ENCODE results near the gene MDN1. TPM values are rescaled to one million over a fixed set of nuclear protein-coding genes. Genes with fewer than 3 reads are reported as not detected.

Gene MDN1
- total RNA-seq, 1 experiment from 2014 or later: 117 TPM

DNA sequence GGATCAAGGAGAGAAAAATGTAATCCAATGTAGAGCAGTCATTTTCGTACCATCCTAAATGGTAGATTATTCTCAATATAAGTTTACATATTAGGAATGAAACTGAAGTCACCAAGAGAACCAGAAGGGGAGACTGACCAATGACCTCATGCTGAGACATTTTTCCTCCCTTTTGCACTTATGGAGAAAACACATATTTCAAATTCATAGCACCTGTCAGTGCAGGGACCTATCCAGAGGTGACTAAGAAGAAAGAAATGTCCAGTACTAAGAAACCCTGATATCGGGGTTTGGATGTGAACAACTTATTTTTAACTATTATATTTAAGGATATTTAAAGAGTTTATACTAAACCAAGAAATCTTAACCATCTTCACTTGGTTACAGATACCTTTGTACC is 164.5 kb downstream of the MDN1 start:
- peaks cover 65 to 92% (median 76%) of the 10 kb centered on the region in 3 experiments for H3K36me3 Mint-ChIP-seq (ENCODE audit: insufficient read depth in 1 of 3, low read depth in 3 of 3)

More for the DNA sequence above, 164.5 kb downstream of the MDN1 start:
- no peak overlapping the region for H4K5ac ChIP-seq (ENCODE audit: insufficient read length, low read depth, low read length)
- H3K23me2 ChIP-seq (ENCODE audit: insufficient read length, low read depth, low read length, poor library complexity, severe bottlenecking): no peaks in the 10 kb centered on the region
- no peaks in the 10 kb centered on the region for H3K4me1 ChIP-seq (ENCODE audit: insufficient read depth, low read length)
- H3K79me2 ChIP-seq (ENCODE audit: insufficient read depth, low read length): no peaks in the 10 kb centered on the region
- H3K14ac ChIP-seq (ENCODE audit: insufficient read depth, low read length): no peak overlapping the region
- H2BK5ac ChIP-seq (ENCODE audit: insufficient read length, low read length): no peak overlapping the region
- H3K9me3 ChIP-seq (ENCODE audit: control insufficient read depth, low read depth, low read length): no peaks in the 10 kb centered on the region
- H2BK20ac ChIP-seq (ENCODE audit: low read depth, low read length, poor library complexity, severe bottlenecking): no peak overlapping the region
- H3T11ph ChIP-seq (ENCODE audit: low read length): no peak overlapping the region
- WGBS (ENCODE audit: extremely low coverage, insufficient read length, low lambda C conversion rate): no CpG with 5 or more reads among the region's 2 CpGs
- H2BK12ac ChIP-seq (ENCODE audit: insufficient read length, low read depth, low read length): no peak overlapping the region
- no peak overlapping the region for H3K4ac ChIP-seq (ENCODE audit: low read depth, low read length)
- no peak overlapping the region for H2BK120ac ChIP-seq (ENCODE audit: low read depth, low read length, poor library complexity, severe bottlenecking)
- H4K20me1 ChIP-seq (ENCODE audit: control insufficient read depth, insufficient read depth, insufficient read length): no peaks in the 10 kb centered on the region
- DNase-seq: no peak
- H2AFZ ChIP-seq (ENCODE audit: low read length): no peak overlapping the region
- no peaks in the 10 kb centered on the region for H3K27me3 Mint-ChIP-seq (ENCODE audit: low read depth)
- TF ChIP-seq, protein P1, sequence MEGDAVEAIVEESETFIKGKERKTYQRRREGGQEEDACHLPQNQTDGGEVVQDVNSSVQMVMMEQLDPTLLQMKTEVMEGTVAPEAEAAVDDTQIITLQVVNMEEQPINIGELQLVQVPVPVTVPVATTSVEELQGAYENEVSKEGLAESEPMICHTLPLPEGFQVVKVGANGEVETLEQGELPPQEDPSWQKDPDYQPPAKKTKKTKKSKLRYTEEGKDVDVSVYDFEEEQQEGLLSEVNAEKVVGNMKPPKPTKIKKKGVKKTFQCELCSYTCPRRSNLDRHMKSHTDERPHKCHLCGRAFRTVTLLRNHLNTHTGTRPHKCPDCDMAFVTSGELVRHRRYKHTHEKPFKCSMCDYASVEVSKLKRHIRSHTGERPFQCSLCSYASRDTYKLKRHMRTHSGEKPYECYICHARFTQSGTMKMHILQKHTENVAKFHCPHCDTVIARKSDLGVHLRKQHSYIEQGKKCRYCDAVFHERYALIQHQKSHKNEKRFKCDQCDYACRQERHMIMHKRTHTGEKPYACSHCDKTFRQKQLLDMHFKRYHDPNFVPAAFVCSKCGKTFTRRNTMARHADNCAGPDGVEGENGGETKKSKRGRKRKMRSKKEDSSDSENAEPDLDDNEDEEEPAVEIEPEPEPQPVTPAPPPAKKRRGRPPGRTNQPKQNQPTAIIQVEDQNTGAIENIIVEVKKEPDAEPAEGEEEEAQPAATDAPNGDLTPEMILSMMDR (conservative IDR thresholded peaks at IDR 0.05): no peak
- no peaks in the 10 kb centered on the region for H3K27me3 ChIP-seq (ENCODE audit: insufficient read depth, low read length)
- no peaks in the 10 kb centered on the region for H3K9me3 Mint-ChIP-seq
- H2BK15ac ChIP-seq (ENCODE audit: low read depth, low read length): no peak overlapping the region
- H3K27ac ChIP-seq (ENCODE audit: insufficient read length, low read depth, low read length): no peak overlapping the region
- no peak overlapping the region for H2AK5ac ChIP-seq (ENCODE audit: insufficient read length, low read length)
- H3K23ac ChIP-seq (ENCODE audit: insufficient read length, low read depth, low read length): no peak overlapping the region
- H3K79me1 ChIP-seq (ENCODE audit: insufficient read depth, low read depth, low read length, poor library complexity, severe bottlenecking): no peaks in the 10 kb centered on the region
- H3K9ac ChIP-seq (ENCODE audit: extremely low read depth, insufficient read length, low read length): no peak overlapping the region
- H3K4me1 Mint-ChIP-seq: no peaks in the 10 kb centered on the region
- H3K18ac ChIP-seq (ENCODE audit: insufficient read length, low read depth, low read length): no peak overlapping the region
- no peak overlapping the region for H4K8ac ChIP-seq (replicated peaks; ENCODE audit: insufficient read length, low read depth, low read length)
- no peak overlapping the region for H3K27ac Mint-ChIP-seq
- no peak overlapping the region for H3K56ac ChIP-seq (ENCODE audit: insufficient read length, low read depth, low read length)
- no peak overlapping the region for H4K91ac ChIP-seq (ENCODE audit: insufficient read length, low read depth, low read length)
- no peak overlapping the region for H3K4me2 ChIP-seq (ENCODE audit: insufficient read depth, insufficient read length, low read length)
- H3K4me3 Mint-ChIP-seq: no peak overlapping the region
